NB4 (cell line): ENCODE measurements around the gene KCNQ2.

Experiments used
- MYC ChIP-seq: IDR thresholded peaks from 2 replicates; pipeline ENCODE4 v1.6.1; 2011; ENCODE audit warnings: low read depth, low read length
- POLR2A ChIP-seq: IDR thresholded peaks from 2 replicates; pipeline ENCODE4 v1.6.1; 2011; ENCODE audit warnings: mild to moderate bottlenecking; ENCODE audit not compliant: insufficient read length; ENCODE audit errors: extremely low read depth
- TF ChIP-seq, protein P1 (sequence below): IDR thresholded peaks from one replicate; pipeline ENCODE4 v1.5.1; 2012; ENCODE audit warnings: low read depth, low read length

- TF ChIP-seq, protein P1, sequence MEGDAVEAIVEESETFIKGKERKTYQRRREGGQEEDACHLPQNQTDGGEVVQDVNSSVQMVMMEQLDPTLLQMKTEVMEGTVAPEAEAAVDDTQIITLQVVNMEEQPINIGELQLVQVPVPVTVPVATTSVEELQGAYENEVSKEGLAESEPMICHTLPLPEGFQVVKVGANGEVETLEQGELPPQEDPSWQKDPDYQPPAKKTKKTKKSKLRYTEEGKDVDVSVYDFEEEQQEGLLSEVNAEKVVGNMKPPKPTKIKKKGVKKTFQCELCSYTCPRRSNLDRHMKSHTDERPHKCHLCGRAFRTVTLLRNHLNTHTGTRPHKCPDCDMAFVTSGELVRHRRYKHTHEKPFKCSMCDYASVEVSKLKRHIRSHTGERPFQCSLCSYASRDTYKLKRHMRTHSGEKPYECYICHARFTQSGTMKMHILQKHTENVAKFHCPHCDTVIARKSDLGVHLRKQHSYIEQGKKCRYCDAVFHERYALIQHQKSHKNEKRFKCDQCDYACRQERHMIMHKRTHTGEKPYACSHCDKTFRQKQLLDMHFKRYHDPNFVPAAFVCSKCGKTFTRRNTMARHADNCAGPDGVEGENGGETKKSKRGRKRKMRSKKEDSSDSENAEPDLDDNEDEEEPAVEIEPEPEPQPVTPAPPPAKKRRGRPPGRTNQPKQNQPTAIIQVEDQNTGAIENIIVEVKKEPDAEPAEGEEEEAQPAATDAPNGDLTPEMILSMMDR = no peak
- TF ChIP-seq MYC (no peak), POLR2A (no peak)
Measured at GRCh38 chr20:63464289-63464635, 8.2 kb downstream of the KCNQ2 start.
